Measurements from ENCODE around the gene FYTTD1. TPM values are rescaled to one million over a fixed set of nuclear protein-coding genes. Genes with fewer than 3 reads are reported as not detected.

Gene FYTTD1
- total RNA-seq, 1 experiment from 2014 or later, result 62.4 TPM

GRCh38 chr3:197737319-197737649, 12.4 kb upstream of the FYTTD1 start:
- no peak for DNase-seq (ENCODE audit: low read depth)

DNA sequence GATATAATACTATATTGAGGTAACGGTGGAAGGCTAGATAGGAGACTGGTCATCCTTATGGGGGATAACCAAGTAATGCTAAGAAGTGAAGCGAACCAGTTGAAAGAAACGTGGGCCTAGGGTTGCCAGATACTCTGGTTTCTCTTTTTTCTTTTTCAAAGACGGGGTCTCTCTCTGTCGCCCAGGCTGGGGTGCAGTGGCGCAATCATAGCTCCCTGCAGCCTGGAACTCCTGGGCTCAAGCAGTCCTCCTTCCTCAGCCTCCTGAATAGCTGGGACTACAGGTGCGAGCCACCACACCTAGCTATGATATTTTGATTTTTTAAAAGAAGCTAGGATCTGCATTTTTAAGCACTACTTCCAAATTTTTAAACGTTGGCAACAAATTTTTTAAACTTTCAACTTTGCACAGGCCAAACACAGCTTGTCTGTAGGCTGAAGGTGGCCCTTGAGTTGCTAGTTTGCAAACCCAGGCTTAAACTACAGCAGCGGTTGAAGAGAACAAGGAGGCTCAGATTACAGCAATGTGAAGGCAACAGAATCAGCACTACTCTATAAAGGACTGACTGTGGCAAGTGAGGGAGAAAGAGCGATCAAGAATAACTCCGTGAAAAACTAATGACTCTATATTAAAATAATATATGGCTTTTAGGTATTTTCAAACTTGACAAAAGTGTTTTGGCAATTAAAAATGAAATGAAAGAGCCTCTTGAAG, 11.8 kb upstream of the FYTTD1 start:
- DNase-seq (ENCODE audit: low read depth), result no peak

- no peak for DNase-seq (ENCODE audit: low read depth)
Measured at GRCh38 chr3:197742787-197743186, 6.9 kb upstream of the FYTTD1 start.

DNA sequence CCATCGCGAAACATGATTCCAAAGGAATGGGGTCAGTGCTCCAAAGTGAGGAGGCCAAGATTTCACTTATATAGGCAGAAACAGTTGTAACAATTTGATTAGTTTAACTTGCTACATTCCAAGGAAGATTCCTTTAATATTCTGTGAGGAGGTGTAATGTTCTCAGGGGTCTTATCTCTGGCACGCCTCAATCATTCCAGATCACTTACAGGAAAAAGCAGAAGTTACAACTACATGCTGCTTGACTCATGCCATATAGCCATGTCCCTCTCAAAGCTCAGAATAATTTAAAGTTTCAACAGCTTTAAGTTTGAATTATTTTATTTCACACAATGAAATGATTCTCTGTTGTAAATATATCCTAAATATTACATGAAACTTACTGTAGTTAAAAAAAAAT, 3.5 kb upstream of the FYTTD1 start:
- no peak for DNase-seq (ENCODE audit: low read depth)

GRCh38 chr3:197746801-197747237, 2.9 kb upstream of the FYTTD1 start:
- peak; percentile 50 for DNase-seq (ENCODE audit: low read depth)

DNA sequence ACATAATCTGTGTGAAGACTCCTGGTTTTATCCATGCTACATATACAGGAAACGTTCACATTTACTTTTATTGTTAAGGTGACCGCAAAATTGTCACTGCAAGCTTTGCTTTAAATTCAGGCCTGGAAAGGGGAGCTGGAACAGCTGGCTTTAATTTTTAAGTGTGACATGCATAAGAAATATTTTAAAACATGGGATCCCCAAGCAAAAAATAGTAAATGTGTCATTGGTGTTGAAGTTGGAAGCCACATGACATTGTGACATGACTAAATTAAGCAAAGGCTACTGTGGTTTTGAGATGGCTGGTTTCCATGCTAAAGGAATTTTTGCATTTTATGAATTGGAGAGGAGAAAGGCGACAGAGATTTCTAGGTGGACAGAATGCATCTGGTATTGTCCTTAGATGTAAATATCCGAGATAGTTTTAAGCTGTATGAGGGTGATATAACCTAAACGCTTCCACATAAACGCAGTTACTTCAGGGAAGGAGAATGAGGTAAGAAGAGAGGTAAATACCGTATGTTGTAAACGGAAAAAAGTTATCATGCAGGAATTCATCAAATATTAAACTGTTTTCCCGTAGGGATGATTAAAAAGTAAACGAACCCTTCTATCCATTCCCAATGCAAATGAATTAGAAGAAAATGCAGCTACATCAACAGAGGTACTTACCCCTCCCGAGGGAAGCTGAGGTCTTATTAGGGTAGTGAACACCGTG, 927 bp upstream of the FYTTD1 start:
- DNase-seq (ENCODE audit: low read depth), result peak; percentile 59

GRCh38 chr3:197749315-197749600, 425 bp upstream of the FYTTD1 start:
- peak; percentile 64 for DNase-seq (ENCODE audit: low read depth)

- DNase-seq (ENCODE audit: low read depth), result peak; percentile 81
Measured at GRCh38 chr3:197750396-197750831, 731 bp downstream of the FYTTD1 start.

GRCh38 chr3:197750858-197751737, 1.4 kb downstream of the FYTTD1 start:
- DNase-seq (ENCODE audit: low read depth), result peak; percentile 55

DNA sequence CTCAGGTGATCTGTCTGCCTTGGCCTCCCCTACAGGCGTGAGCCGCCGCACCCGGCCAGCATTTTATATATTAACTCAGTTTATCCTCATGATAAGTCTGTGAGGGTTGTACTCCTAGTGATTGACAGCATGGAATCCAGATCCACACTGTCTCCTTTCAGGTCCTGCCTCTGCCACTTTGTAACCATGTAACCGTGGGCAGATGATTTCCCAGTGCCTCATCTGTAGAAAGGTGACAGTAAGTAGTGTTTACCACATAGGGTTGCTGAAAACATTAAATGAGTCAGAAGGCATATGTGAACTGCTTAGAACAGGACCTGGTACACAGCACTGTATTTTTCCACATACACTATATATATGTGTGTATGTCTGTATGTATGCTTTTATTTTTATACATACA, 2.4 kb downstream of the FYTTD1 start:
- peak; percentile 29 for DNase-seq (ENCODE audit: low read depth)

GRCh38 chr3:197753263-197753662, 3.6 kb downstream of the FYTTD1 start:
- no peak for DNase-seq (ENCODE audit: low read depth)

DNA sequence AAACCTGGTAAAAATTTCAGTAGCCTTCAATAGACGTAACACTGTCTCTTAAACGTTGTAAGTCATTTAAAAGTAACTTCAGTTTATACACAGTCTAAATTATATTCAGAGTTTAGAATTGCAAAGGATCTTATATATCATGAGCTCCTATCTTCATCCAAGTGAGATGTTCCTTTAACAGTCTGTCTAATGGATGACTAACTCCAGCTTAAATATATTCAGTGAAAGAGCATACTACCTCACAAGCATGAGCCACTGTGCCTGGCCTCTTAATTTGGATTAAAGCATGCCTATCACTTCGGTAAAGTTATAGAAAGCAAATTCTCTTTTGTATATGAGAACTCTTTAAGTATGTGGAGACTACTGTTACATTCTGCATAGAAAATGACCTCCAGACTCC, 7.0 kb downstream of the FYTTD1 start:
- DNase-seq (ENCODE audit: low read depth), result no peak

GRCh38 chr3:197758512-197758911, 8.8 kb downstream of the FYTTD1 start:
- DNase-seq (ENCODE audit: low read depth), result no peak

- no peak for DNase-seq (ENCODE audit: low read depth)
Measured at GRCh38 chr3:197761784-197762183, 12.1 kb downstream of the FYTTD1 start.

GRCh38 chr3:197775317-197775716, 25.6 kb downstream of the FYTTD1 start:
- DNase-seq (ENCODE audit: low read depth), result no peak

- DNase-seq (ENCODE audit: low read depth), result no peak
Measured at GRCh38 chr3:197782230-197782629, 32.5 kb downstream of the FYTTD1 start.

DNA sequence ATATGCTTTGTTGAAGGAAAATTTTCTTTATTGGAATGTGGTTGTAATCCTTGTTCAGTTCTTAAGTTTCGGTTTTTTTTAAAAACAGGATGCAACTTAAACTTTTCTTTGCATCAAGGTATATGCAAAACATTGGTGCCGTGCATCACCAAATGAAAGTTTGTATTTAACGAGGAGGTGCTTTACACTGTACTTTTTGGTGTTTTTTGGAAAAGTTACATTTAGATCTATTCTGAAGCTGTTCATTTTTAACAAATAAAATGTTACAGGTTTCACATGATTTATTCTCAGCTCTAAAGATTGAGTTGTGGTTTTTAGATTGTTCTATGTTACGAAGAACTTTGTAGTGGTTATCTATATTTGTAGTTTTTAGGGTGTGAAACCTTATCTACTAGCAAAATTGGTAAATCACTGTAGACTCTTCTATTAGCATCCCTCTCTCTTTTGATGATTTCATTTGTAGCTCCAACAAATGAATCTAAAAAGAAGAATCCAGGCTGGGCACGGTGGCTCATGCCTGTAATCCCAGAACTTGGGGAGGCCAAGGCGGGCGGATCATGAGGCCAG, 34.4 kb downstream of the FYTTD1 start:
- DNase-seq (ENCODE audit: low read depth), result no peak

DNA sequence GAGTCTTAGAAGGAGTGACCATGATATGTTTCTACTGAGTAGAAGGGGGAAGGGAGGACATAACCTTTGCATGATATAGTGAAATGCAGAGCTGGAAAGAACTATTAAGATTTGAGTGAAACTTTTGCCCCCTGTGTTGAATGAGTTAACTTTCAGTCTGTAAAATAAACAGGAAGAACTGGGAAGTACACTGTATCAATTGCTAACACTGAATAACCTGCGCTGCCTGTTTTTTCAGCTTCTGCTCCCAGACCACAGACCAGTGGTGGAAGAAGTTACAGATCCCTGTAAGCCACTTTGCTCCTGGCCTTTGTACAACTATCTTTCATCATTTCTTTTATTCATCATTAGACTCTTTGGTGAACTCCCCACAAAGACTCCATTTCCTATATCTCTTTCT, 37.7 kb downstream of the FYTTD1 start:
- DNase-seq (ENCODE audit: low read depth), result no peak

DNA sequence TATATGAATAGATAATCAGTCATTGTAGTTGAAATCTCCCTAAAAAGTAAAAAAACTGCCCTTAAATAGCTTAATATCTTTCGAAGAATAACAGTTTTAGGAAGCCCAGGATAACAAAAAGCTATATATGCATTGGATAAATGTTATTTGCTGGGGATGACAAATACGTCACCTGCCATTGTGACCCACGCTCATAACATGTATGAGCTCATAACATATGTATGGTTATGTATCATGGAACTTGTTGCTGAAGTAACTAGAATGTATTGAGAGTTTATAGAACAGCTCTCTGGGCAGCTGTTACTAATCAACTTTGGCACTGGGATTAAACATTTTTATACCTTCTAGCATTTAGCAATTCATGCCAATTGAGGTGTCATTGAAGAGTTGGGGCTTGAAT, 39.6 kb downstream of the FYTTD1 start:
- no peak for DNase-seq (ENCODE audit: low read depth)

GRCh38 chr3:197790033-197790432, 40.4 kb downstream of the FYTTD1 start:
- DNase-seq (ENCODE audit: low read depth), result no peak

- peak; percentile 76 for DNase-seq (ENCODE audit: low read depth)
Measured at GRCh38 chr3:197791113-197791891, 41.6 kb downstream of the FYTTD1 start, which contains the start of gene LRCH3. LRCH3 (plus strand) TSS chr3:197791254; CDS start chr3:197791279, 25 bp downstream.
